ENCODE results near the gene SLC17A2. TPM values are rescaled to one million over a fixed set of nuclear protein-coding genes. Genes with fewer than 3 reads are reported as not detected.

The SLC17A2 gene
- total RNA-seq, 1 experiment from 2014 or later, result not detected

DNA sequence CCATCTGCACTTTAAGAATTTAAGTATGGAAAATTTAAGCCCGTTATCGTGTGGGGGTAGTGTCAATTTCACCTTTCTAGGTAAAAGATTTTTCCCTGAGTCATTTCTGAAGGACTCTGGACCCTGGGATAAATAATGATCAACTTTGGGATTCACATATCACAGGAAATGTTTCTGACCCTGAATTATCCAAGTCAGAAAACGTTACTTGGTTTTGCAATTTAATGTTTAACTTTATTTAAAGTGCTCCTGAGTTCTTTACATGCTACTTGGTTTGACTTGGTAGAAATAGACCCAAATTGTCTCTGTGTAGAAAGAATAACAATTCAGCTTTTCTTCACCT, 55.0 kb downstream of the SLC17A2 start:
- H3F3A ChIP-seq (ENCODE audit: insufficient read depth, low read depth), result no peaks in the 10 kb centered on the region
- no peaks in the 10 kb centered on the region for H3K27me3 ChIP-seq (ENCODE audit: insufficient read depth, low read depth)
- H3K36me3 ChIP-seq (ENCODE audit: low read depth), result no peaks in the 10 kb centered on the region
- no peak overlapping the region for H3K27ac ChIP-seq
- H3K9me3 ChIP-seq (ENCODE audit: insufficient read depth, low read depth), result no peaks in the 10 kb centered on the region
- POLR2A ChIA-PET (ENCODE audit: unreplicated experiment), result interaction anchor here (0.6 kb wide), 1 partner anchor 99 kb away, joined by 5 read pairs; no protein-coding TSS in a partner anchor
- TF ChIP-seq, protein P1, sequence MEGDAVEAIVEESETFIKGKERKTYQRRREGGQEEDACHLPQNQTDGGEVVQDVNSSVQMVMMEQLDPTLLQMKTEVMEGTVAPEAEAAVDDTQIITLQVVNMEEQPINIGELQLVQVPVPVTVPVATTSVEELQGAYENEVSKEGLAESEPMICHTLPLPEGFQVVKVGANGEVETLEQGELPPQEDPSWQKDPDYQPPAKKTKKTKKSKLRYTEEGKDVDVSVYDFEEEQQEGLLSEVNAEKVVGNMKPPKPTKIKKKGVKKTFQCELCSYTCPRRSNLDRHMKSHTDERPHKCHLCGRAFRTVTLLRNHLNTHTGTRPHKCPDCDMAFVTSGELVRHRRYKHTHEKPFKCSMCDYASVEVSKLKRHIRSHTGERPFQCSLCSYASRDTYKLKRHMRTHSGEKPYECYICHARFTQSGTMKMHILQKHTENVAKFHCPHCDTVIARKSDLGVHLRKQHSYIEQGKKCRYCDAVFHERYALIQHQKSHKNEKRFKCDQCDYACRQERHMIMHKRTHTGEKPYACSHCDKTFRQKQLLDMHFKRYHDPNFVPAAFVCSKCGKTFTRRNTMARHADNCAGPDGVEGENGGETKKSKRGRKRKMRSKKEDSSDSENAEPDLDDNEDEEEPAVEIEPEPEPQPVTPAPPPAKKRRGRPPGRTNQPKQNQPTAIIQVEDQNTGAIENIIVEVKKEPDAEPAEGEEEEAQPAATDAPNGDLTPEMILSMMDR (conservative IDR thresholded peaks at IDR 0.05), result no peak
- CTCF ChIA-PET, result no interaction called here
- no TSS peak for BruUV-seq (replicated peaks)
- H3K9me2 ChIP-seq (ENCODE audit: insufficient read depth), result no peaks in the 10 kb centered on the region
- H3K4me3 ChIP-seq, result no peak overlapping the region
- no peaks in the 10 kb centered on the region for H3K79me2 ChIP-seq (ENCODE audit: low read depth)
- no peak overlapping the region for H3K4me2 ChIP-seq
- intact Hi-C loops (cut with micrococcal nuclease; ENCODE audit: unreplicated experiment), result no loop called here
- H3K4me1 ChIP-seq (replicated peaks; ENCODE audit: insufficient read depth), result no peaks in the 10 kb centered on the region
- DNase-seq, result no peak
- no peaks in the 10 kb centered on the region for H4K20me1 ChIP-seq (ENCODE audit: insufficient read depth)
- H2AFZ ChIP-seq, result no peak overlapping the region

- DNase-seq, result no peak
- H3K27ac ChIP-seq, result no peak overlapping the region
- H2AFZ ChIP-seq, result no peak overlapping the region
- CTCF ChIA-PET, result no interaction called here
- no peak overlapping the region for H3K4me2 ChIP-seq
- H3K79me2 ChIP-seq (ENCODE audit: low read depth), result no peaks in the 10 kb centered on the region
- intact Hi-C loops (cut with micrococcal nuclease; ENCODE audit: unreplicated experiment), result no loop called here
- POLR2A ChIA-PET (ENCODE audit: unreplicated experiment), result interaction anchor here (0.6 kb wide), 1 partner anchor 98 kb away, joined by 5 read pairs; no protein-coding TSS in a partner anchor
- no peaks in the 10 kb centered on the region for H3K4me1 ChIP-seq (replicated peaks; ENCODE audit: insufficient read depth)
- no peaks in the 10 kb centered on the region for H4K20me1 ChIP-seq (ENCODE audit: insufficient read depth)
- TF ChIP-seq, protein P1 (conservative IDR thresholded peaks at IDR 0.05), result no peak
- no peak for TF ChIP-seq EZH2 (IDR thresholded peaks at IDR 0.05; ENCODE audit: low read depth)
- no peaks in the 10 kb centered on the region for H3K9me2 ChIP-seq (ENCODE audit: insufficient read depth)
- no peak overlapping the region for H3K4me3 ChIP-seq
- BruUV-seq (replicated peaks), result no TSS peak
- H3K9me3 ChIP-seq (ENCODE audit: insufficient read depth, low read depth), result no peaks in the 10 kb centered on the region
- no peaks in the 10 kb centered on the region for H3K36me3 ChIP-seq (ENCODE audit: low read depth)
- H3K27me3 ChIP-seq (ENCODE audit: insufficient read depth, low read depth), result no peaks in the 10 kb centered on the region
- no peaks in the 10 kb centered on the region for H3F3A ChIP-seq (ENCODE audit: insufficient read depth, low read depth)
Observed at GRCh38 chr6:25874822-25875562, 55.5 kb downstream of the SLC17A2 start.

DNA sequence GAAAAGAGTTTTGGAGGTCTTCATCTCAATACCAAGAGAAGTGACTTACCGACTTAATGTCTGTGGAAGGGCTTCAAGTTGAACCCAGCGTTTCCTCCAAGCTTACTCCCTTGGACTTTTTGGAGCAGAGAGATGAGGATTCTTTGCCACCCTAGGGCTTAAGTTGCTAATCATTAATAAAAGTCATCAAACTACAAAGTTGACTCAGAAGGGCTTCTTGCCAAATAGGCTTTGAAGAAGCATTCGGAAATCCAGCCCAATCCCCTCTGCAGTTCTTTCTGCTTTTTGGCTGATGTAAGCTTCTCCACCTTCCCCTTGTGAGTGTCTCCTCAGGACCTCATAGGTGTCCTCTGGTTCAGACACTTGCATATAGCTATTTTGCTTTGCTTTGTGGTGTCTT, 56.4 kb downstream of the SLC17A2 start, which contains the start of gene SLC17A3:
Gene SLC17A3, minus strand, starts transcription at position 126 of the 400 bp plus-strand sequence. CDS start 5,856 bp downstream, outside the sequence.
- H3K27me3 ChIP-seq (ENCODE audit: insufficient read depth, low read depth), result no peaks in the 10 kb centered on the region

More for the DNA sequence above, 56.4 kb downstream of the SLC17A2 start, which contains the start of gene SLC17A3:
- no peak within 1 kb of the TSS for H3K4me3 ChIP-seq
- H3K4me1 ChIP-seq (replicated peaks; ENCODE audit: insufficient read depth), result no peaks in the 10 kb centered on the region
- no peaks in the 10 kb centered on the region for H3K36me3 ChIP-seq (ENCODE audit: low read depth)
- H3K27ac ChIP-seq, result no peak within 1 kb of the TSS
- H3K9me2 ChIP-seq (ENCODE audit: insufficient read depth), result no peaks in the 10 kb centered on the region
- BruUV-seq (replicated peaks), result no TSS peak
- H3K9me3 ChIP-seq (ENCODE audit: insufficient read depth, low read depth), result no peaks in the 10 kb centered on the region
- intact Hi-C loops (cut with micrococcal nuclease; ENCODE audit: unreplicated experiment), result no loop called here
- no peaks in the 10 kb centered on the region for H4K20me1 ChIP-seq (ENCODE audit: insufficient read depth)
- no peaks in the 10 kb centered on the region for H3F3A ChIP-seq (ENCODE audit: insufficient read depth, low read depth)
- no peak within 1 kb of the TSS for H2AFZ ChIP-seq
- CTCF ChIA-PET, result no interaction called here
- no peak within 1 kb of the TSS for H3K4me2 ChIP-seq
- TF ChIP-seq, protein P1 (conservative IDR thresholded peaks at IDR 0.05), result no peak
- TF ChIP-seq EZH2 (IDR thresholded peaks at IDR 0.05; ENCODE audit: low read depth), result no peak
- H3K79me2 ChIP-seq (ENCODE audit: low read depth), result no peaks in the 10 kb centered on the region
- no peak for DNase-seq
- POLR2A ChIA-PET (ENCODE audit: unreplicated experiment), result no interaction called here

Data from PC-9 (cell line).